Measurements from ENCODE around the gene PLXNB1. TPM values are rescaled to one million over a fixed set of nuclear protein-coding genes. Genes with fewer than 3 reads are reported as not detected.
"Not testable (repeated sequence)": the region's sequence is repeated elsewhere in the genome, so short reads cannot be mapped to it uniquely, and the experiment has no call there.

The PLXNB1 gene
- total RNA-seq, 1 experiment from 2014 or later: 5.8 TPM

DNA sequence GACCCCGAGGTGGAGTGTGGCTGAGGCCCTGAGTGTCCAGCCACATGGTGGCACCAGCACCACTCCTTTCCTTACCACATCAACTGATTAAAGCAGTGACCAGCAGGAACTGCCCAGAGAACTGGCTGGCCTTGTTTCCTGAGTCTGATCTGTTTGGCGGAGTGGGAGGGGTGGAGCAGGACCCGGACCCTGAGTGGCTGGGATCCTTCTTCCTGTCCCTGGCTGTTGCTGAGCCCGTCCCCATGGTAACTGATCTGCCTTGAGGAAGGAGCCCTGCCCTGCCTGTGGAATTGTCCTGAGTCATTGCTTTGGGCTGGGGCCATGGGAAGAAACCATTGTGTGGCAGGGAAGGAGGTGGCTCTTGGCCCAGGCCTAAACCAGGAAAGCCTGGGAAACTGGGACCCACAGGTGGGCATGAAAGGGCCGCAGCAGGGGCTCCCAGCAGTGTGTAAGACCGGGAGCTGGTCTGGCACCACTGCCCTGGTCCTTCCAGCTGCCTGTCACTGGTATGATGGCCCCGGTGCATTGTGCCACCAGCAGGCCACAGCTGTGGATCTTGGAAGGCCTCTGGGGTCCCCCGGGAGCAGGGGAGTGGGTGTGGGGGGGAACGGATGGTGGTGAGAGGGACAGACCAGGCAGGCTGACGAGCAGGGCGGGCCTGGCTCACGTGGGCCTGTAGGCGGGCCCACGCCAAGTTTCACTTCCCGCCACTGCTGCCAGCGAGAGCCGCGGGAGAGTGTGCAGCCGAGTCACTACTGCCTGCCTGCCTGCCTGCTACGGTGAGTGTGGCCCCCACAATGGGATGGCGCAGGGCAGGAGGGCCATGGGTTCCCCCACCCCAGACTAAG lies 35.9 kb upstream of the PLXNB1 start:
- DNase-seq (ENCODE audit: low read depth): peak; percentile 100

DNA sequence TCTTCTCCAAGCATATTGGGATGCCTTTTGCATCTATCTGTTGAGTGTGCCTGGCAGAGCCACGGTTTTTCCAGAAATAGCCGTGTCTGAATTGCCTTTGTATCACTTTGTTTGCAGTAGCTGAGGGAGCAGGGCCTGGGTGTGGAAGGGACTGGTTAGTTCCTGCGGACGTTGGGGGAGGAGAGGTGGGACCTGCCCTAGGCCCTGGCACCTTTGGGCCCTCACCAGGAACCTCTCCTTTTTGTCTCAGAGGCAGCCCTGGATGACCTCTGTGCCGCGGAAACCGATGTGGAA lies 35.3 kb upstream of the PLXNB1 start:
- DNase-seq (ENCODE audit: low read depth): no peak

DNA sequence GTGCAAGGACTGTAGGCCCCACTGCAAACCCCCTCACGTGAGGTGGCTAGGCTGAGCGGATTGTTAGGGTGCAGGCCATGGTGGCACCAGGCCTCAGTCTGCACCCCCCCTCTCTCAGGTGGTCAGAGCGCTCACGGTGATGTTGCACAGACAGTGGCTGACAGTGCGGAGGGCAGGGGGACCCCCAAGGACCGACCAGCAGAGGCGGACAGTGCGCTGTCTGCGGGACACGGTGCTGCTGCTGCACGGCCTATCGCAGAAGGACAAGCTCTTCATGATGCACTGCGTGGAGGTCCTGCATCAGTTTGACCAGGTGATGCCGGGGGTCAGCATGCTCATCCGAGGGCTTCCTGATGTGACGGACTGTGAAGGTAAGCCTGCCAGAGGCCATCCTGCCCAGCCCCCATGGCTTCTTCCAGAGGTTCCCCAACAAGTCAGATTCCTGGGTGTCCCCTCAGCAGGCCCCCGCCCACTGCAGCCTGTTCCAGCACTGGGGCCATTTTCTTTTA lies 34.9 kb upstream of the PLXNB1 start:
- DNase-seq (ENCODE audit: low read depth): no peak

DNA sequence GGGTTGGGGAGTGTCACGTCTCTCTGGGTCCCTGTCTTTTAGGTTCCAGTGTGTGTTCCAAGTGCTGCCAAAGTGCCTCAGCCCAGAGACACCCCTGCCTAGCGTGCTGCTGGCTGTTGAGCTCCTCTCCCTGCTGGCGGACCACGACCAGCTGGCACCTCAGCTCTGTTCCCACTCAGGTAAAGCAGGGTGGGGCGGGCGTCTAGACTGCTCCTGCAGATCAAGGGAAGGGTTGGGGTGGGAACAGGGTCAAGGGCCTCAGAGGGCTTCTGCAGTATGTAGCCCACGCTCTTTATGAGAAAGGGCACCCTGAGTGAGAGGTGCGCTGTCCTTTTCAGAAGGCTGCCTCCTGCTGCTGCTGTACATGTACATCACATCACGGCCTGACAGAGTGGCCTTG lies 33.8 kb upstream of the PLXNB1 start:
- no peak for DNase-seq (ENCODE audit: low read depth)

DNA sequence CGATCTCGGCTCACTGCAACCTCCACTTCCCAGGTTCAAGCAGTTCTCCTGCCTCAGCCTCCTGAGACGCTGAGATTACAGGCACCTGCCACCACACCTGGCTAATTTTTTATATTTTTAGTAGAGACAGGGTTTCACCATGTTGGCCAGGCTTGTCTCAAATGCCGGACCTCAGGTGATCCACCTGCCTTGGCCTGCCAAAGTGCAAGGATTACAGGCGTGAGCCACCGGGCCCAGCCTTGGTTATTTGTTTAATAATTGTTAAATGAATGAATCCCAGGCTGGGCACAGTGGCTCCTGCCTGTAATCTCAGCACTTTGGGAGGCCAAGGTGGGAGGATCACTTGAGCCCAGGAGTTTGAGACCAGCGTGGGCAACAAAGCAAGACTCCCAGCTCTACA lies 31.9 kb upstream of the PLXNB1 start:
- DNase-seq (ENCODE audit: low read depth): not testable (repeated sequence)

DNA sequence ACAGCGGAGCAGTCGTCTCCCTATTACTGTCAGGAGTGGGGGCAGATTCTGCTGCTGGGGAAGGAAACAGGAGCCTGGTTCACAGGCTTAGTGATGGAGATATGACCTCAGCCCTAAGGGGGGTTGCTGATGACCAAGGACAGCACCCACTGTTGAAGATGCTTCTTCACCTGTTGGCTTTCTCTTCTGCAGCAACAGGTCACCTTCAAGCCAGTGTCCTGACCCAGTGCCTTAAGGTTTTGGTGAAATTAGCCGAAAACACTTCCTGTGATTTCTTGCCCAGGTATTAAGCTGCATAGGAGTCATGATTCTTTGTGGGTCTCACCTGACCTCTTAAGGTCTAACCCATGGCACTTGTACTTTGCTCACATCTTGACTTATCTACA lies 30.6 kb upstream of the PLXNB1 start:
- no peak for DNase-seq (ENCODE audit: low read depth)

DNA sequence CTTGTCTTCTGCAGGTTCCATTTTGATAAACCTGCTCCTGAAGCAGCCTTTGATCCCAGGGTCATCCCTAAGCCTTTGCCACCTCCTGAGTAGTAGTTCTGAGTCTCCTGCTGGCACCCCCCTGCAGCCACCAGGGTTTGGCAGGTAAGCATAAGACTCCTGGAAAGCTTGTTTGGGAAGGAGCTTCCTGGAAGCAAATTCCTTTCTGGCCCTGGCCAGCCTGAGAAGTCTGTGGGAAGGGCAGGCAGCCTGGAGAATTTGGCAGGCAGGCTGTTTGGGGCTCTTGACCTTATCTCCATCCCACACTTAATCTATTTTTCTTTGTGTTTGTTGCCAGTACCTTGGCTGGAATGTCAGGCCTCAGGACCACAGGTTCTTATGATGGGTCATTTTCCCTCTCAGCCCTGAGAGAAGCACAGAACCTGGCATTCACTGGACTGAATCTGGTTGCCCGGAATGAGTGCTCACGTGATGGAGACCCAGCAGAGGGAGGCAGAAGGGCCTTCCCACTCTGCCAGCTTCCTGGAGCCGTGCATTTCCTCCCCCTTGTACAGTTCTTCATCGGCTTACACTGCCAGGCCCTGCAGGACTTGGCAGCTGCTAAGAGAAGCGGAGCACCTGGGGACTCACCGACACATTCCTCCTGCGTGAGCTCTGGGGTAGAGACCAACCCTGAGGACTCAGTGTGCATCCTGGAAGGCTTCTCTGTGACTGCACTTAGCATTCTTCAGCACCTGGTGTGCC lies 30.1 kb upstream of the PLXNB1 start:
- DNase-seq (ENCODE audit: low read depth): no peak

DNA sequence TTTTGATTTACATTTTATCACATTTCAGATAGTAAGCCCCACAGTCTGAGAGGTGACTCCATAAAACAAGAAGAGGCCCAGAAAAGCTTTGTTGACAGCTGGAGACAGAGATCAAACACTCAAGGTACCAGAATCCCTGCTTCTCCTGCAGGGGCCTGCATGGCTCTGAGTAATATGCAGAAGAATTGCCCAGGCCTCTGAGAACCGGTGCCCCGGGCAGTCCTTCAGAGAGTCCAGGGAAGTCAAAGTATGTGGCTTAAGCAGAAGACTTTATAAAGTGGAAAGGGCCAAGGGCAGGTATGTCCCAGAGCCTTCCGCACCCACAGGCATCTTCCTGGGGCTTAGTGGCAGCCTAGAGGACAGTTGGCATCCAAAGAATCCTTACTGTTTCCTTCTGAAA lies 29.4 kb upstream of the PLXNB1 start:
- no peak for DNase-seq (ENCODE audit: low read depth)

DNA sequence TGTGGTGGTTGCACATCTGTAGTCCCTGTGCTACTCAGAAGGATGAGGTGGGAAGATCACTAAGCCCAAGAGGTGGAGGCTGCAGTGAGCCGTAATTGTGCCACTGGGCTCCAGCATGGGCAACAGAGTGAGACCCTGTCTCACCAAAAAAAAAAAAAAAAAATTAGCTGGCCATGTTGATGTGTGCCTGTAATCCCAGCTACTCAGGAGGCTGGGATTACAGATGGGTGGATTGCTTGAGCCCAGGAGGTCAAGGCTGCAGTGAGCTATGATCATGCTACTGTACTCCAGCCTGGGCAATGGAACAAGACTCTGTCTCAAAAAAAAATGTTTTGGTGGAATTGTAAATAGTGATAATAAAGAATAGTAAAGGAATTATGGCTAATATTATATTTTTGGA lies 26.6 kb upstream of the PLXNB1 start:
- DNase-seq (ENCODE audit: low read depth): no peak

DNA sequence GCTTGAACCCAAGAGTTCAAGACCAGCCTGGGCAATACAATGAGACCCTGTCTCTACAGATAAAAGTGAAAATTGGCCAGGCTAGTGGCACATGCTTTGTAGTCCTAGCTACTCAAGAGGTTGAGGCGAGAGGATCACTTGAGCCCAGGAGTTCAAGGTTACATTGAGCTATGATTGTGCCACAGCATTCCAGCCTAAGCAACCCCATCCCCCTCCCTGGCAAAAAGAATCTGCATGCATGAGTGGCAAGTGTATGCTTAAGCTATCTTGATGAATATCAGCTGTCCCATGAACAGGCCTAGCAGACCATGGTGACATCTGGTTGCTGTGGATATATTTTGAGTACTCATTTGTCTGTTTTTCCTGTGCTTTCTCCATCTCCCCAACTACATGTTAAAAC lies 21.4 kb upstream of the PLXNB1 start:
- DNase-seq (ENCODE audit: low read depth): no peak

DNA sequence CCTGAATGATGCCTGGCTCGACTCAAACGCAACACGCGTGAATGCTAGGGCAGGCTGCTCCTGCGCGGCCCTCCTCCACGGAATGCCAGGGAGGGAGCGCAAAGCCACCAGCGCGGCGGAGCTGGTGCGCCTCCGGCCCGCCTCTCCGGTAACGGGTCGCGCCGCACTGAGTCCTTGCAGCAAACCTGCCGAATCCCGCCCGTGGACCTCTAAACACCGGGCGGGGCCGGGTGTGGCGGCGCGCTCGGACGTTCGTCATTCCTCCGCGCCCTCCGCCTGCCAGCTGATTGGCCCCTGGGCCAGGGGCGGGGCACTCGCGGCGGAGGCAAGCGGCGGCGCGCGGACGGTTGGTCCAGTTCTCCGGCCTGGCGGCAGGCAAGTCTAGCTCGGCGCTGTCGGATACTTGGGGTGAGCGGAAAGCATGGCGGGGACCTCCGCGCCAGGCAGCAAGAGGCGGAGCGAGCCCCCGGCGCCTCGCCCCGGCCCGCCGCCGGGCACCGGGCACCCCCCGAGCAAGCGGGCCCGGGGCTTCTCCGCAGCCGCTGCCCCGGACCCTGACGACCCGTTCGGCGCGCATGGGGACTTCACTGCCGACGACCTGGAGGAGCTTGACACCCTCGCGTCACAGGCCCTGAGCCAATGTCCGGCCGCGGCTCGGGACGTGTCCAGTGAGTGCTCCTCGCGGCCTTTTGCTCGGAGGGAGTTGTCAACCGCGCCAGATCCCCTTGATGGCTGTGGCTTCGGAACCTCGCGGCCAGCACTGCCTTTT lies 16.7 kb upstream of the PLXNB1 start, which contains the start of gene ATRIP:
Gene ATRIP, plus strand, starts transcription at position 313 of the 769 bp plus-strand sequence. Its CDS starts 109 bp downstream, at position 422.
- peak; percentile 84 for DNase-seq (ENCODE audit: low read depth)

DNA sequence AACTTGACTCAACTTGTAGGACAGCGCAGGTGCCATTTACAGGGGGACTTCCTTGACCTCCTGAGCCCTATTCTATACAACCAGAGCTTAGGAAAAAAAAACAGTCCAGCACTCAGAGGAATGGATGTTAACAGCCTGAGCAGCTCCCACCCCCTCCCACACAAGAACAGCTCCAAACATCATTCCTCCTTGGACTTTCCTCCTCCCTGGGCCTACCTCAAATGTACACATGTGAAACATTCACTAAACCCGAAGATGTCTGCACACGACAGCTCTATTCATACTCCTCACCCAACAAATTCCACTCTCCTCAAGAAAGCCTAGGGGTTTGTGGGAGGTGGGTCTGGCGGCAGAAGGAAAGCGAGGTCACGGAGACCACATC lies 16.1 kb upstream of the PLXNB1 start:
- DNase-seq (ENCODE audit: low read depth): no peak

DNA sequence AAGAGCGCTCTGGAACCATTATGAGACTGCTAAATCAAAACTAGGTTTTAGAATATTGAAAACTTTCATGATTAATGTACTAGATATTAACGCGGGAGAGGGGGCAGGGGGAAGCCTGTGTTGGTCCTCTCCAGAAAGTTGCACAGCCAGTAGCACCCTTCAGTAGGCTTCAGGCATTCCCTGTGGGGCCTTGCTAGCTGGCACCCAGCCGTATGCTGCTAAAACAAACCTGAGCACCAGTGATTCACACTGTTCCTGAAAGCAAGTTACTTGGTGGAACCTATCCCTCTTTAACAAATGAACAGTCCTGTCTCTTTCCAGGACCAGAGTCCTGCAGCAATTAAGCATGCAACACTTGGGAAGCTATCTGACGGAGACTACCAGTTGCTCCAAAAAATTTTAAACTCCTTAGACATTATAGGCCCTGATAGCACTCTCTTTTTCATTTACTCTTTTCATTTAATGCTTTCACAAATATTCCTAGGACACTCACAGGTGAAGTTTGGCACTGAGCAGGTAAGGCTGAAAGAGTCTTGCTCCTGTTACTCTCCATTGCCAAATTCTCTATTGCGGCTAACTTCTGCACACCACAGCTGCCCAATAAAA lies 15.5 kb upstream of the PLXNB1 start:
- no peak for DNase-seq (ENCODE audit: low read depth)

DNA sequence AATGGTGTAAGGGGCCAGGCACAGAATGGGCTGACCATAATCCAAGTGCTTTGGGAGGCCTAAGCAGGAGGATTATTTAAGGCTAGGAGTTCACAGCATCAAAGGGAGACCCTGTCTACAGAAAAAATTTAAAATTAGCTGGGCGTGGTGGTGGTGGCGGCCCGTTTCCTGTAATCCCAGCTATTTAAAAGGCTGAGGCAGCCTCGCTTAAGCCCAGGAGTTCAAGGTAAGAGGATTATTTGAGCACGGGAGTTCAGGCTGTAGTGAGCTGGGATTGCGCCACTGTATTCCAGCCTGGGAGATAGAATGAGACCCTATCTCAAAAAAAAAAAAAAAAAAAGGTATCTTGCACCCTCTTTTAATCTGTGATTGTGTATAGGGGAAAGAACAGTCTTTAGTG lies 12.1 kb upstream of the PLXNB1 start:
- DNase-seq (ENCODE audit: low read depth): no peak

DNA sequence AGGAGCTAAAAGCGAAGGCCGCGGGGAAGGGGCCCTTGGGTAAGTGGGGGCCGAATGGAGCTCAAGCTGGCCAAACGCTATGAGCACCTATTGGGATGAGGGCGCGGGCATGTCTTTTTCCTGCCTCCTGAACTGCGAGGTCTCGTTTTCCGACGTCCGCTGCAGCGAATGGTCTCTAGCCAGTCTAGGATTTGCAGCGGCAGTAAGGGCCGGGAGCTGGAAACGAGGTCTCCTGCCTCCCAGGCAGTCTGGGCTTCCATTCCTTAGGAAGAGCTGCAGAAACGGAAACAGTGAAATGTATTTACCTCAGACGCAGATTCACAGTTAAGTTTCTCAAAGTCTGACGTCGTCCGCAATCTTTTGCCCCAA lies 10.7 kb upstream of the PLXNB1 start:
- no peak for DNase-seq (ENCODE audit: low read depth)

DNA sequence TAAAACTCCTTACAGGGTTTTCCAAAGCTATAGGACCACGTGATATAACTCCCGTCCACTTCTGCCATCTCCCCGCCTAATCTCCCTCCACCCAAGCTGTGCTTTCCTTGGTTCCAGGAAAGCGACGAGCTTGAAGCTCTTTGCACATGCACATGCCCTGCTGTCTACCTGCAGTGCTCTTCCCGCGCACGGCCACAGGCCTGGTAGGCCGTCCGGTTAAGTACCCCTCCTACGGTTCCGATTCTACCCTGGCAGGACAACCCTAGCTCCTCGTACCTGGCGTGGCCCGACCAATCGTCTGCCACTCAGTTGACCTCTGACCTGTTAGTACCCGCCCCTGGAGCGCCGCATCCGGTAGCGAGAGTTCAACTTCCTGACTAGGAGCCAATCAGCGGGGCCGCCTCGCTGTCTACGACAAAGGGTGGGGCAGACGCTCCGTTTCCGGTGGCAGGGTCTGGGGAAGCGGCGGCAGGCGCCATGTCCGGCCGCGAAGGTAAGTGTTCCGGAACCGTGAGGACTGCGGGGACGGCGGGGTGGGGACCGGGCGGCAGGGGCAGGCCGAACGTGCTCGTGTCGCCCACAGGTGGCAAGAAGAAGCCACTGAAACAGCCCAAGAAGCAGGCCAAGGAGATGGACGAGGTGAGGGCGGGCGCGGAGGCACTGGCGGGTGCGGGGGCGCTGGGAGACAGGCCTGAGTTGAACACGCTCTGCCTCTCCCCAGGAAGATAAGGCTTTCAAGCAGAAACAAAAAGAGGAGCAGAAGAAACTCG lies 10.1 kb upstream of the PLXNB1 start, which contains the start of the genes CCDC51 and TMA7:
Gene CCDC51, minus strand, starts transcription at position 300 of the 770 bp plus-strand sequence. CDS start 4,991 bp downstream, outside the sequence.
Gene TMA7, plus strand, starts transcription at position 438 of the 770 bp plus-strand sequence. Its CDS starts 40 bp downstream, at position 478.
- peak; percentile 95 for DNase-seq (ENCODE audit: low read depth)

DNA sequence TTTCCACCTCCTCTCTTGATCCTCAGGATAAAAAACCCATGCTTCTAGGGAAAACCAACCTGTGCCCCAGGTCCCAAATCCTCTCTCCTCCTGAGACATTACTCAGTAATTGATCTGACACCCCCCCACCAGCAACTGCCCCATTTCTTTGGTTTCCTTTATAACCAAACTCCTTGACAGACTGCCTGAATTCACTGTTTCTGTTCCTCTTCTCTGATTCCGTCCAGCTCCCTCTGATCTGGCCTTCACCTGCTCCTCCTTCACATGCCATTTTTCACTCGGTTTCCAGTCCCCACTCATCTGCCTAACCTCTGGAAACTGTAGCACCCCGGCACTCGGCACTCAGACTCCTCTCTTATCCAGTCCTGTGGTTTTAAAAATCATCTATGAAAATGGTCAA lies 7.9 kb upstream of the PLXNB1 start:
- no peak for DNase-seq (ENCODE audit: low read depth)

DNA sequence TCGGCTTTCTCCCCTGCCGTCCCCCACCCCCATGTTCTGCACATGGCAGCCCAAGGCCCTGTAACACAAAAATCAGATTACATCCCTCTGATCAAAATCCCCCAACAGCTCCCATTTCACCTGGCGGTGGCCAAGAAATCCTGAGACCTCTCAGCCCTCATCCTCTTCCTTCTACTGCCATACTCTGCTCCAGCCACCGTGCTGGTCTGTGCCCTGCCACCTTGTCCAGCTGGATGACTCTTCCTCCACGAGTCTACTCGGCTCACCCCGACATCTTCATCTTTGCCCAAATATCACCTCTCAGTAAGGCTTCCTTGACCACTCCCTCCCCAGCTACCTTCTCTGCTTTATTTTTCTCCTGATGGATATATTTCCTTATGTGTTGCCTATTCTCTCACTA lies 7.0 kb upstream of the PLXNB1 start:
- DNase-seq (ENCODE audit: low read depth): no peak

DNA sequence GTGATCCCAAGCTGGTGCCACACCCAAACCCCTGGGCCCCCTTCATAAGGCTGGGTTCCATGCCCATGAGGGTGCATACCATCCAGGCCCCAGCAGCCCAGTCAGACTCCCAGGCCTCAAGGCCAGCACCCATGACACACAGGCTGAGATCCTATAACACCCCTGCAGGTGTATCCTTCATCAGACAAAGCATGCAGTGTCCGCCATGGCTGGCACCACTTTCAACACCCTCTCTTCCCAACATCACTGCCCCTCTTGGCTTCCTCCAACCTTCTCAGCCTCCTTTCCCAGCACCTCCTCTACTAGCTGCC lies 6.5 kb upstream of the PLXNB1 start:
- no peak for DNase-seq (ENCODE audit: low read depth)

DNA sequence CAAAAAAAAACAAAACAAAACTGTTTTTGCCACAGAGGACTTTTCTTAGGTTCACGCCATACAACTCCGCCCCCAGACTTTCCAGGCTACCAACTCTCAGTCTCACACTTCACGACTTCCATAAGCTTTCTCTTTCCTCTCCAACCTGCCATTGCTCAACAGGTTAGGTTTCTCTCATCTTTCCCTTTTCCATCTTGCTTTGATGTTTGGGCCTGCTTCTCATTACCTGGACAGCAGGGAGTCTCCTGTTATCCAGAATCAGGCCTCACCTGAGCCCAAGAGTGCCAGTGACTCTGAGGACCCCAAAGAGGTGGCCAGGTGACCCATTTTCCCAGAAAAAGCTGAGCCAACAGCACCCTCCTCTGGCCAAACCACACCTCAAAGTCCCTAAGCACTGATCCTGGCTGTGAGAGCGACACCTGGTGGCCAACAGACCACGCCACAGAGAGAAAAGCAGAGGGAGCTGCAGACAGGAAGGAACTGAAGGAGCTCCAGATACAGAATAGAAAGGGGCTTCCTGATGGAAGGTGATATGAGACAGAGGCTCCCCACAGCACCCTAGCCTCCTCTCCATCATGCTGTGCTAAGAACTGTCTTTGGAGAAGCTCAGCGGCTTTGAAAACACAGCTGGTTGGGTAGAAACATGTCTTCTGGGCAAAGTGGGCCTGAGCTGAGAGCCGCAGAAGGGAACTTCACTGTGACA lies 6.0 kb upstream of the PLXNB1 start:
- DNase-seq (ENCODE audit: low read depth): peak; percentile 72

Measured in HT1080 (cell line).